Mesenchymal stem cell (in vitro differentiated cells and primary cell): Measurements from ENCODE around the gene FAM24B.
A peak's percentile ranks its signal among the peaks of the same experiment; 100 is the strongest.

ENCODE experiments used
- DNase-seq: peaks from one replicate; pipeline ENCODE4 v3.0.0-alpha.2; 2013
- H2AFZ ChIP-seq: one replicate; pipeline ENCODE4 v1.6.1; 2013; ENCODE audit warnings: low read depth, mild to moderate bottlenecking, control low read depth, inconsistent platforms, low read length, moderate library complexity
- H2AK5ac ChIP-seq: 2 replicates; pipeline ENCODE4 v1.6.1; 2013; ENCODE audit warnings: low read length, moderate library complexity, mild to moderate bottlenecking, inconsistent platforms; ENCODE audit not compliant: severe bottlenecking
- H2BK120ac ChIP-seq: one replicate; pipeline ENCODE4 v1.6.1; 2013; ENCODE audit warnings: low read depth, mild to moderate bottlenecking, inconsistent platforms, low read length, moderate library complexity
- H2BK12ac ChIP-seq, 2 experiments: one replicate each; pipeline ENCODE4 v1.6.1; 2013; ENCODE audit warnings: inconsistent platforms in 2 of 2, low read length in 2 of 2, mild to moderate bottlenecking in 2 of 2, moderate library complexity in 2 of 2, control low read depth in 1 of 2
- H2BK15ac ChIP-seq: one replicate; pipeline ENCODE4 v1.6.1; 2013; ENCODE audit warnings: mild to moderate bottlenecking, low read depth, inconsistent platforms; ENCODE audit not compliant: poor library complexity, severe bottlenecking
- H2BK5ac ChIP-seq: 2 replicates; pipeline ENCODE4 v1.6.1; 2013; ENCODE audit warnings: low read depth, mild to moderate bottlenecking, low read length, control low read depth, inconsistent platforms; ENCODE audit not compliant: poor library complexity, severe bottlenecking
- H3K14ac ChIP-seq, 2 experiments: one replicate each; pipeline ENCODE4 v1.6.1; 2013; ENCODE audit warnings: inconsistent platforms in 2 of 2, low read length in 2 of 2, control low read depth in 1 of 2, mild to moderate bottlenecking in 1 of 2, moderate library complexity in 1 of 2
- H3K18ac ChIP-seq, 2 experiments: one replicate each; pipeline ENCODE4 v1.6.1; 2013; ENCODE audit warnings: inconsistent platforms in 2 of 2, low read length in 2 of 2, control low read depth in 1 of 2, low read depth in 1 of 2, mild to moderate bottlenecking in 1 of 2
- H3K23ac ChIP-seq, 2 experiments: one replicate each; pipeline ENCODE4 v1.6.1; 2013; ENCODE audit warnings: inconsistent platforms in 2 of 2, low read length in 2 of 2, mild to moderate bottlenecking in 2 of 2, moderate library complexity in 2 of 2, control low read depth in 1 of 2
- H3K27ac ChIP-seq: 2 replicates; pipeline ENCODE4 v1.5.1; 2013; ENCODE audit warnings: mild to moderate bottlenecking, moderate library complexity, low read length, control low read depth, inconsistent platforms; ENCODE audit not compliant: poor library complexity, severe bottlenecking
- H3K27me3 ChIP-seq, 2 experiments: 2 replicates each; pipeline versions ENCODE4 v1.6.1 to v1.7.0; 2013; ENCODE audit warnings: low read length in 2 of 2, mild to moderate bottlenecking in 2 of 2, moderate library complexity in 2 of 2, control low read depth in 1 of 2, inconsistent platforms in 1 of 2; ENCODE audit not compliant: control insufficient read depth in 1 of 2, insufficient read depth in 1 of 2
- H3K36me3 ChIP-seq, 2 experiments: 2 replicates each; pipeline versions ENCODE4 v1.6.1 to v1.7.0; 2013; ENCODE audit warnings: low read length in 2 of 2, control low read depth in 1 of 2, inconsistent platforms in 1 of 2, low read depth in 1 of 2, mild to moderate bottlenecking in 1 of 2; ENCODE audit not compliant: insufficient read depth in 2 of 2, control insufficient read depth in 1 of 2
- H3K4ac ChIP-seq, 2 experiments: one replicate each; pipeline ENCODE4 v1.6.1; 2013; ENCODE audit warnings: inconsistent platforms in 2 of 2, low read length in 2 of 2, mild to moderate bottlenecking in 2 of 2, moderate library complexity in 2 of 2, control low read depth in 1 of 2, low read depth in 1 of 2
- H3K4me1 ChIP-seq: 2 replicates; pipeline ENCODE4 v1.6.1; 2013; ENCODE audit warnings: low read depth, low read length, control low read depth; ENCODE audit not compliant: control insufficient read depth, insufficient read depth
- H3K4me2 ChIP-seq: 2 replicates; pipeline ENCODE4 v1.6.1; 2013; ENCODE audit warnings: low read length, mild to moderate bottlenecking, inconsistent platforms; ENCODE audit not compliant: poor library complexity, severe bottlenecking
- H3K4me3 ChIP-seq, 2 experiments: 2 replicates each; pipeline versions ENCODE4 v1.5.1 to v1.7.0; 2013; ENCODE audit warnings: low read length in 2 of 2, mild to moderate bottlenecking in 2 of 2, control low read depth in 1 of 2, low read depth in 1 of 2; ENCODE audit not compliant: insufficient read depth in 1 of 2
- H3K79me1 ChIP-seq: replicated peaks from 2 replicates; pipeline ENCODE4 v1.6.1; 2013; ENCODE audit warnings: mild to moderate bottlenecking, control low read depth, low read length, inconsistent platforms; ENCODE audit not compliant: poor library complexity, severe bottlenecking
- H3K9ac ChIP-seq: 2 replicates; pipeline ENCODE4 v1.7.0; 2013; ENCODE audit warnings: mild to moderate bottlenecking, low read length, moderate library complexity
- H3K9me3 ChIP-seq: 2 replicates; pipeline ENCODE4 v1.7.0; 2013; ENCODE audit warnings: mild to moderate bottlenecking, low read length; ENCODE audit not compliant: control insufficient read depth
- H4K8ac ChIP-seq: one replicate; pipeline ENCODE4 v1.6.1; 2013; ENCODE audit warnings: inconsistent platforms, mild to moderate bottlenecking, low read length, moderate library complexity
- H4K91ac ChIP-seq: one replicate; pipeline ENCODE4 v1.6.1; 2013; ENCODE audit warnings: mild to moderate bottlenecking, low read length, inconsistent platforms
- WGBS: methylation state at CpG from one replicate; pipeline ENCODE4 v1.1.7; 2013; ENCODE audit warnings: mixed read lengths; 5-methylcytosine and 5-hydroxymethylcytosine counted together

Gene FAM24B

GRCh38 chr10:122827302-122827701 is 52.1 kb downstream of the FAM24B start:
- Histone ChIP-seq H3K4me2 (no peak overlapping the region), H3K18ac (no peak overlapping the region), H2AK5ac (no peak overlapping the region), H2BK120ac (no peak overlapping the region), H4K8ac (no peak overlapping the region), H3K9ac (no peak overlapping the region), H3K4me3 (no peak overlapping the region), H3K14ac (no peak overlapping the region), H2AFZ (no peak overlapping the region), H3K4ac (no peak overlapping the region), H3K36me3 (peaks cover 0 to 12% of the 10 kb centered on the region in 2 experiments), H3K23ac (no peak overlapping the region), H3K27ac (no peak overlapping the region), H3K27me3 (peaks cover 0 to 5% of the 10 kb centered on the region in 2 experiments), H3K79me1 (no peaks in the 10 kb centered on the region), H4K91ac (no peak overlapping the region), H2BK12ac (no peak overlapping the region), H2BK15ac (no peak overlapping the region), H3K9me3 (no peaks in the 10 kb centered on the region), H2BK5ac (no peak overlapping the region), H3K4me1 (no peaks in the 10 kb centered on the region)
- no peak for DNase-seq
- 79% methylated on average over 3 of the region's 3 CpGs for WGBS

- Histone ChIP-seq H3K9me3 (no peaks in the 10 kb centered on the region), H3K14ac (peak overlapping the region in 1 of 2 experiments; percentile 32), H3K23ac (no peak overlapping the region), H2AFZ (no peak overlapping the region), H3K27me3 (peaks cover 0 to 30% of the 10 kb centered on the region in 2 experiments), H3K36me3 (no peaks in the 10 kb centered on the region), H3K18ac (no peak overlapping the region), H3K9ac (no peak overlapping the region), H3K4me1 (no peaks in the 10 kb centered on the region), H2AK5ac (no peak overlapping the region), H4K91ac (no peak overlapping the region), H2BK12ac (no peak overlapping the region), H3K79me1 (no peaks in the 10 kb centered on the region), H3K4me2 (no peak overlapping the region), H2BK120ac (no peak overlapping the region), H4K8ac (no peak overlapping the region), H3K4ac (no peak overlapping the region), H3K4me3 (no peak overlapping the region), H2BK5ac (no peak overlapping the region), H2BK15ac (no peak overlapping the region), H3K27ac (no peak overlapping the region)
- WGBS, result 75% methylated on average over 11 of the region's 11 CpGs
- DNase-seq, result no peak
These were observed 56.2 kb downstream of the FAM24B start for GRCh38 chr10:122822973-122823690.

DNA sequence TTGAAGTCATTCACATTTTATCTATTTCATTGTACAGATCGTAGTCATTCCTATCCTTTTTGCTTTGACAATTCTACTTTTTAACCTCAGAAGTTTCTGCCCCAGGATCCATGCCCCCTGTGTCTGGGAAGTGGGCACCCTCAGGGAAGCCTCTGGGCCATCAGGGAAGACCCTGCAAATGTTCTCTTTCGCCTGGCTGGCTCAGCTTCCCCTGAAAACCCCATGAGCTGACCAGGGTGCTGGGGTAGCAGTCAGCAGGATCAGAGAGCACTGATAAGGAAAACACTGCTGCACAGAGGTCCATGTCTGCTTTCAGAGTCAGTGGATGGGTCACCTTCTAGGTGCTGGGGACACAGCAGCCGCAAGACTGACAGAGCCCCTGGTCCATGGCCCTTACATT is 57.6 kb downstream of the FAM24B start:
- H3K4me2 ChIP-seq, result no peak overlapping the region
- no peaks in the 10 kb centered on the region for H3K36me3 ChIP-seq
- no peak overlapping the region for H3K14ac ChIP-seq
- H2BK120ac ChIP-seq, result no peak overlapping the region
- 55% methylated on average over 3 of the region's 3 CpGs for WGBS
- no peak overlapping the region for H4K8ac ChIP-seq
- H3K27me3 ChIP-seq, result peaks cover 0 to 39% of the 10 kb centered on the region in 2 experiments
- no peak overlapping the region for H2BK5ac ChIP-seq
- H3K9me3 ChIP-seq, result no peaks in the 10 kb centered on the region
- no peak overlapping the region for H3K18ac ChIP-seq
- no peak overlapping the region for H2BK15ac ChIP-seq
- DNase-seq, result no peak
- H3K4ac ChIP-seq, result no peak overlapping the region
- H3K79me1 ChIP-seq, result no peaks in the 10 kb centered on the region
- no peak overlapping the region for H2BK12ac ChIP-seq
- no peak overlapping the region for H4K91ac ChIP-seq
- H3K4me1 ChIP-seq, result no peaks in the 10 kb centered on the region
- no peak overlapping the region for H3K23ac ChIP-seq
- no peak overlapping the region for H2AK5ac ChIP-seq
- no peak overlapping the region for H3K27ac ChIP-seq
- H3K9ac ChIP-seq, result no peak overlapping the region
- no peak overlapping the region for H2AFZ ChIP-seq
- H3K4me3 ChIP-seq, result no peak overlapping the region

DNA sequence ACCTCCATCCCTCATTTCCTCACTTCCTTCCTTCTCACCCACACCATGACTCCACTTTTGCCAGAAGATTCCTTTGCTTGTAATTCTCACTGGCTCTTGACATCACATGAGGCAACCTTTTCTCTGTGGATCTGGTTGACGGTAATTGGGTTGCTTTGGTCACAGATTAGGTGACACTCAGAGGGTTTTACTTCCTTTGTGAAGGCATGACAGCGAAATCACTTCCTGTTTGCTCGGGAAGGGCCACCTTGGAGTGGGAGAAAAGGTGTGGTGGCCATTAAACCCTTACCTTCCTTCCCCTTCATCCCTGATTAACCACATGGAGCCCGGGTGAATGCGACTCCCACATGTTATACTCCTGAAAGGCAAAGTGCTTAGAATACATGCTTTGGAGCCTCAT is 63.9 kb downstream of the FAM24B start:
- no peaks in the 10 kb centered on the region for H3K4me1 ChIP-seq
- no peak overlapping the region for H3K4me2 ChIP-seq
- H3K27ac ChIP-seq, result no peak overlapping the region
- no peak overlapping the region for H3K4ac ChIP-seq
- no peak overlapping the region for H2BK5ac ChIP-seq
- DNase-seq, result no peak
- H3K9me3 ChIP-seq, result no peaks in the 10 kb centered on the region
- no peak overlapping the region for H2AK5ac ChIP-seq
- no peak overlapping the region for H3K14ac ChIP-seq
- H2BK120ac ChIP-seq, result no peak overlapping the region
- H3K27me3 ChIP-seq, result peaks cover 0 to 36% of the 10 kb centered on the region in 2 experiments
- H2BK15ac ChIP-seq, result no peak overlapping the region
- no peak overlapping the region for H4K91ac ChIP-seq
- no peak overlapping the region for H2AFZ ChIP-seq
- H3K79me1 ChIP-seq, result no peaks in the 10 kb centered on the region
- H4K8ac ChIP-seq, result no peak overlapping the region
- H3K36me3 ChIP-seq, result no peaks in the 10 kb centered on the region
- H3K18ac ChIP-seq, result no peak overlapping the region
- H3K4me3 ChIP-seq, result no peak overlapping the region
- H2BK12ac ChIP-seq, result no peak overlapping the region
- H3K9ac ChIP-seq, result no peak overlapping the region
- H3K23ac ChIP-seq, result no peak overlapping the region
- 84% methylated on average over 4 of the region's 5 CpGs for WGBS
